GM19328 (cell line): ENCODE measurements around the gene MPPED2.

Experiments
- ATAC-seq: cut with Tn5 transposase; IDR thresholded peaks from one replicate; pipeline ENCODE4 v1.9.1; 2021; ENCODE audit warnings: mild to moderate bottlenecking, moderate library complexity; ENCODE audit not compliant: unreplicated experiment

Gene MPPED2, protein sequence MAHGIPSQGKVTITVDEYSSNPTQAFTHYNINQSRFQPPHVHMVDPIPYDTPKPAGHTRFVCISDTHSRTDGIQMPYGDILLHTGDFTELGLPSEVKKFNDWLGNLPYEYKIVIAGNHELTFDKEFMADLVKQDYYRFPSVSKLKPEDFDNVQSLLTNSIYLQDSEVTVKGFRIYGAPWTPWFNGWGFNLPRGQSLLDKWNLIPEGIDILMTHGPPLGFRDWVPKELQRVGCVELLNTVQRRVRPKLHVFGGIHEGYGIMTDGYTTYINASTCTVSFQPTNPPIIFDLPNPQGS

DNA sequence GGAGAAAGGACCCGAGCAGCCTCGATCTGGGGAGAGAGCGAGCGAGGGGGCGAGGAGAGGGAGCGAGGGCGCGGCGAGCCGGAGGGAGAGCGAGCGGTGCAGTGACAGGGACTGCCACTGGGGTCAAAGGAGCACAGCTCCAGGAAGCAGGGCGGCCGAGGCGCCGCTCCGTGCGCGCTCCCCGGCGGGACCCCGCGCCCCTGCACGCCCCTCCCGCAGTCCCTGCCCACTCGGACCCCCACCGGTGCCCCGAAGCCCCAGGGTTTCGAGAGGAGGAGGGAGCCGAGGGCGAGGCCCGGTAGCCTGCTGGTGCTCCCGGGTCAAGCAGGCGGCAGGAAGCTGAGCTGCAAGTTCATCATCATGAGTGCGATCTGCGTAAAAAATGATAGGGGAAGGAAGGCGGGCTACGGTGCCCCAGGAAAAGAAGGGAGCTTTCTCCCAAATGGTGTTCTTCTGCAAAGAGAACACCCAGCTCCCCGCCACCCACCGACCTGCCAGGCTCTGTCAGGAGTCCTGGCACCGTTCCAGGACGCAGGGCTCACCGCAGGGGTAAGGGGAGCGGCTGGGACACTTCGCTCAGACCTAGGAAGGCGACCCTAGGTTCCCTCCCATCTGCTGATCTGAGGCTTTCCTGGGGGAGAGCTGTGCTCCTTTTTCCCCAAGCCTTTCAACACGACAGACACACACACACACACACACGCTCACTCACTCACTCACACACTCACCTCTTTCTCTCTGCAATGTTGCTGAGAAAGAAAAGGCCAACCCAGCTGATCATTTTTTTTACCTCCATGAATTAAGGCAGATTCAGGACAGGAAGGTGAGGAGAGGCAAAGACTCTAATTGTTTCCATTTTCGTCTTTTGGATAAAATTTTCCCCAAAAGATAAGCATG lies at the start of gene MPPED2:
MPPED2 (minus strand) TSS at position 103 of the 894 bp plus-strand sequence. CDS start 5,980 bp downstream, outside the sequence.
- peak; percentile 88 for ATAC-seq

DNA sequence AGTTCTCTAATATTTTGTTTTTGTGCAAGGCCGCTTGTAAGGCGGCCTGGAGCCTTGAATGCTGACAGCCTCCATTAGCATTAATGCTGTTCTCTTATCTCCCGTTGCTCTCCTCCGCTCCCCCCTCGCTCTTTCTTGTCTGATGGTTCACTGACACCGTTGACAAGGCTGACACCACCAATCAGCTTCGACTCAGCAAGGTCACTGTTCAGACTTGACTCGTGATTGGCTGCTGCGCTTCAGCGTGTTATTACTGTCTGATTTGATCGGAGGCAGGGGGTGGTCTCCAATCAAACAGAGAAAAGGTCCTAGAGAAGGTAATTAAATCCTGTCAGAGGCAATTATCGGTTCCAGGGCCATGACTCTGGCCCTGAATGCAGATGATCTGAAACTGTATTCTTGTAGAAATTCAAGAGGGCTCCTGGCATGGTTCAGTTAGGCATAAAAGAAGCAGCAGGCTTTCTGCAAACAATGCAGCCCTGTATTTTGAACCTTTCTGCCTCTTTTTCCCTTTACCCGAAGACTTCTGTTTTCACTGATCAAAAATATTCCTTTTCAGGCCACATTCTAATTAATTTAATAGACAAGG lies 49.3 kb upstream of the MPPED2 start:
- ATAC-seq = no peak

DNA sequence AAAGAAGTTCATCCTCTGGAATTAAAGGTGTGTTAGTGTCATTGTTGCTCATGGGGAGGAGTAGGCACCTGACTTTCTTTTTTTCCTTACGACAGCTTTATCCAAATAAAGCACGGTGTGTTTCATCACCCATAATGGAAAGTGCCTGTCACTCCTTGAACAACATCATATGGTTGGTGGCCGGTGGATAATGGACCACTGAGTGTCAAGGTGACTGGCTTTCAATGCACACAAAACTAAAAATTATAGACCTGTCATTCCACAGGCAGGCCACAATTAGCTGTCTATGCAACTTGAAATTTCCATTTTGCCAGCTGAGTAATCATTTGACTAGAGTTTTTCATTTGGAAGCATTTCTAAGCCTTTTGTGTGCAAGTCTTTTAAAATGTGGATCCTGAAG lies 45.0 kb upstream of the MPPED2 start:
- ATAC-seq = no peak

DNA sequence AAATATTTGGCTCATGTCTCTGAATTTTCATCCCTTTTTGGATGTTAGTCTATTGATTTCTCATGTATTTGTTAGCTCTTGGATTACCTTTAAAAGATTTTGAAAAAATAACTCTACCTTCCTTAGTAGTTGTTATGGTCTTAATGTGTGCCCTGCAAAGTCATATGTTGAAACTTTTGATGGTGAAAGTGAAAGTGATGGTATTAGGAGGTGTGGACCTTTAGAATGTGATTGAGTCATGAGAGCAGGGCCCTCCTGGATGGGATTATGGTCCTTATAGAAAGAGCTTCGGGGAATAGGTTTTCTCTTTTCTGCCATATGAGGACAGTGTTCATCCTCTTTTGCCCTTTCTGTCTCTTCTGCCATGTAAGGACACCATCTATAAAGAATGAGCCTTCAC lies 33.6 kb upstream of the MPPED2 start:
- no peak for ATAC-seq

DNA sequence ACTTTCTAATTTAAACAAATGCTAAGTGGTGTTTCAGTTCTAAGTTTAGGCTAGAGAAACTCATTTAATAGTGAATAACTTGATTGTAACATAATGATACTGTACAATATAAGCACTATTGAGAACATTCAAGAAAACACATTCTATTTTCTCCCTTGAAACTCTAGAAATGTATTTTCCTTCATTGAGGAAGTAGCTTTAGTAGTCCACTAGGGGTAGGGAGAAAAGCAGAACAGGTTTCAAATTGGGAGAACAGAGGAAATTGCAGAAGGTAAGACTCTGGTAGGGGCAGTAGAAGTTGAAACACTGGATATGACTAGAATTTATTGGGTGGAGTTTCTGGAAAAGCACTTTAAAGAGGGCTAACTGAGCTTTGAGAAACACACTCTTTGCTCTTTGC lies 31.6 kb upstream of the MPPED2 start:
- ATAC-seq = no peak

DNA sequence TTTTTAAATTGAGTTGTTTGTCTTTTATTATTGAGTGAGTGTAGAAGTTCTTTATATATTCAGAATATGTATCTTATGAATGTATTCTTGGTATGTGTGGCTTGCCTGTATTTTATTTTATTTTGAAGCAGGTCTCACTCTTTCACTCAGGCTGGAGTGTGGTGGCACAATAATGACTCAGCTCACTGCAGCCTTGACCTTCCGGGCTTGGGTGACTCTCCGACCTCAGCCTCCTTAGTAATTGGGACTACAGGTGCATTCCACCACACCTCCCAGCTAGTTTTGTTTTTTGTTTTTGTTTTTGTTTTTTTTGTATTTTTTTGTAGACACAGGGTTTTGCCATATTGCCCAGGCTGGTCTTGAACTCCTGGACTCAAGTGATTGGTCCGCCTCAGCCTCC lies 24.5 kb upstream of the MPPED2 start:
- no peak for ATAC-seq

DNA sequence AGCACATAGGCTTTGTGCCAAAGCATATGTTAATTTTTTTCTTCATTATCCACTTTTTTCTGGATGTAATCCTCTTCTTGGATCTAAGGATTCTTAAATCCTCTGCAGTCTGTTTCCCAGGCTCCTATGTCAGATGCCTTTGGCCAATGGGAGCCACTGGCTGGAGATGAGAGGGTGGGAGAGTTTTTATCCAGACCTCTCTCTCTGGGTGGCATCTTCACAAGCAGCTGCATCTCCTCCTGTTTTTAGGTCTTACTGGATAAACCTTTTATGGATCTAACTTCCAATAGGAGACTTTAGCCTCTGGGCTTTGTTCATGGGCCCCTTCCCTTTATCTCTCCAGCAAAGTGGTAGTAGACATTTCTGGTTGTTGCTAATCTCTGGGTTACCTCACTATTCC lies 22.4 kb upstream of the MPPED2 start:
- ATAC-seq = no peak

DNA sequence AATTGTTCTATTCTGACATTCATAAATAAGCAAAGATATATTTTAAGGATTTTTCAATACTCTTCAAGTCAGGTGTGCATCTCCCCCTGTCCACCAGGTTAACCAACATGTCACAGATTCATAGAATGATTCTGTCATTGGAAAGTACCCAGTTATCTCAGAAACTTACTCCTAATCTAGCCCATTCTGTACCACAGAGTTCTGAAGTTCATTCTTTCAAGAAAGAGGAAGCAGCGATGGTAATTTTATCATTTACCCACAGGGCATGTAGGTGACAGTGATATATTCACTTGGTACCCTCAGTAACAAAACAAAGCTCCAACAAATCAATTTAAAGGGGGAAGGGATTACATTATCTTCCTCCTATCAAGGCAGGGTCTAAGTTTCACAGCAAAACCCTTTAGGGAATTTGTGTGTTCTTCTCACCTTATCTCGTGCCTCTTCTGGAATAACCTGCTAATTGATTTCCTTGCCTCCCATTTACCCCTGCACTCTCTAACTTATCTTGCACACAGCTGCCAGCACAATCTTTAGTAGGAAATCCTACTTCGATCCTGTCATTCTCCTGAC lies 19.0 kb upstream of the MPPED2 start:
- ATAC-seq = no peak

DNA sequence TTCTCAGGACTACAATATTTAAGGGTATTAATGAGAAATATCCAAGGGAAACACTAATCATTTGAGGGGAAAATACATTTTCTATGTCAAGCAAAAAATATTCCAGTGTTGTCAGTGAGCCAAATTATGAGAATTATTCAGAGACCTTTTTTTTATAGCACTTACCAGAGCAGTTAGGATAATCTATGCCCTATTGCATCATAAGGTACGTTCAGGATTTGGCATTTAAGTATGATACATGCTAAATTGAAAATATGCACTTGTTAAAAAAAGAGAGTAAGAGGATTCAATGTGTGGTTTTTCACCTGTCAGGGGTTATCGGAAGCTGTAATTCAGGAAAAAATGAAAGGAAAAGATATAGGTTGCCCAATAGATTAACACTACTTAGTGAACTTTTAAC lies 17.2 kb upstream of the MPPED2 start:
- ATAC-seq = no peak

DNA sequence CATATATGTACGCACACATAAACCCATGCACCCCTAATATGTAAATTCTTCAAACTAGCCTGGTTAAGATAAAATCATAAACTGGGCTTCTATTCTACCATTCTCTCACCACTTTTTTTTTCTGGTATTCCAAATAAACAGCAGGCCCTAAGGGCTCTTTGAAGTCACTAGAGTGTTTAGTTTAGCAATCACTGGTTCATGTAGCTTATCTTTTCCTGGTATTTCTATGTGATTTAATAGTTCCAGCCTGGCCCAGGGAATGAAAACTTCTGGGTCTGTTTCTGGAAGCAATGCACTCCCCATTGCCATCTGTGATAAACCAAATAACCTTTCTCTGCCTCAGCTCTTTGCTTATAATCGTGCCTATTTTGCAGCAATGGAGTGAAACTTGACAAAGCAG lies 10.7 kb upstream of the MPPED2 start:
- no peak for ATAC-seq

DNA sequence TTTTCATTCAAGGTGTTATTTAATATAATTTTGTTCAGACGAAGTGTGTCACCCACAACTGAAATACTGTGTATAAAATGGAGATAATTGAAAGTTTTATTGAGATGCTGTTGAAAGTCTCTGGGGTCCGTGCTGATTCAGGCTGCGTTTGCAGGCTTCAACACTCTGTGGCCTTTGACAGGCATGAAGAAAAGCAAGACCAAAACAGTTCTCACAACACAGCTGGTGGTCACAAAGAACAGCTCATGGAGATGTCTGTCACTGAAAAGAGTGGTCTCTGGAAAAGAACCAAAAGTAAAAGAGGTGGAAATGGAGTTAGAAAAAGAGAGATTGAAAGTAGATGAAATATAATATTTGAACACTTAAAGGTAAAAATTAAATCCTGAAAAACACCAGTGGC lies 9.8 kb upstream of the MPPED2 start:
- no peak for ATAC-seq

DNA sequence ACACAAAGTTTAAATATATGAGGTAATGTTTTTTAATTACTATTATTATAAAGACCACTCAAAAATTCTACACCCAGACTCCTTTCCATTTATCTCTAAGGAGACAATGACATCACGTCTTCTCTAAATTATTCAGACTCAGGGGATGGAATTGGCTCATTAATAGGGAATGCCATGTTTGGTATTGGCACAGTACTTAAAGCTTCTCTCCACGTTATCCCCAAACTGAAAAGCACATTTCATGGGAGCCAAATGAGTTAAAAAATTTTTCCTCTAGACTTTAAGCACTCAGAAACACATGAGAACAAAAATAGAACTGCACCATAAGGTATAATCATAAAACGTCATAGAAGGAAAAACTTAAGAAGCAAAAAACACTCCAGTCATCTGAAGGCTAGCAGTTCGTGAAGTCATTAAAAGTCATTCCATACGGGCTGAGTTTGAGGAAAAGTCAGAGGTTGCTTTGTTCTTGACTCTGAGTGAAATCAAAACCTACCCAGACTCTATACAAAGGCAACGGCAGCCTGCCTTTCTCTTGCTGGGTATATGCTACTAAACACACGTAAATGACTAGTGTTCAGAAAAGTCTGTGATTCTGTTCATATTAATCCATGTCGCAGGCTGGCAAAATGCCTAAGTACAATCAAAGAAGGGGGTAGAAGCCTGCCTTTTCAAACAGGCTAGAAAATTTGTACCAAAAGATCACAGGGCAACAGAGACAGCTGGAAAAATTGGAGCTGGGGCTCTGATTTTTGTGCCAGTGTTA lies 8.7 kb upstream of the MPPED2 start:
- ATAC-seq = no peak

DNA sequence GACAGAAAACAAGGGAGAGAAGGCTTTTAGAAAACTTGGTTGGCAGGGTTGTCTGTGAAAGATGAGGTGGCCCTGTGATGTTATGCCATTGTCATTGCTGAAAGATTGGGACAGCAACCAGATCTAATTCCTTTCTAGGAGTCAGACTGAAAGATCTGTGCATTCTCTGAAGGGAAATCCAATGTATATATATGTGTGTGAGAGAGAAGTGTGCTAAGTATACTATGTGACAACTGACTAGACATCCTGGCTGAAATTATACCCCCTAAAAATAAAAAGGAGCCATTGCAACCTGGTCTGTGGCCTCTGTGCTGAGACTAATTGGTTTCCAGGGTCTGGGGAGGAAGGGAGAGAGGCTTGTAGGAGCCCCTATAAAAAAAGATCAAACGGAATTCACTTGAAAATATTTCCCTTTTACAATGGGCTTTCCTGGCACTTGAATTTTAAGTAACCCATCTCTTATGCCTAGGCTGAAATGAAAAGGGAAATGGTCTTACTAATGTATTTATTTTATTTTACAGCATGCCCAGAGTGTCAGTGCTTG lies 1.2 kb upstream of the MPPED2 start:
- no peak for ATAC-seq

DNA sequence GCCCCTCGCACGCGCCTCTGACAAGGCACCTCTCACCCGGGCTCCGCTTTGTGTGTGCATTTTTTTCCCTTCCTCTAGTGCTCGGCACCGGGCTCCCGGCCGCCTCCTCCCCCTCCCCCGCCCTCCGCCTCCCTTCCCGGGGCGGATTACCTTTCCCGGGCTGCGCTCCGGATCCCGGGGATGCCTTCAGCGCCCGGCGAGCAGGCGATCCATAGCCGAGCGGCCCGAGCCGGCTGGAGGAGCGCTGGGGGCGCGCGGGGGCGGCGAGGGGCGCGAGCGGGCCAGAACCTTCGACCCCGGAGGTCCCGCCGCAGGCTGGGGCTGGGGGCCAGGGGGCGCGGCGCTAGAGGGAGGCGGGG lies 282 bp downstream of the MPPED2 start:
- no peak for ATAC-seq

DNA sequence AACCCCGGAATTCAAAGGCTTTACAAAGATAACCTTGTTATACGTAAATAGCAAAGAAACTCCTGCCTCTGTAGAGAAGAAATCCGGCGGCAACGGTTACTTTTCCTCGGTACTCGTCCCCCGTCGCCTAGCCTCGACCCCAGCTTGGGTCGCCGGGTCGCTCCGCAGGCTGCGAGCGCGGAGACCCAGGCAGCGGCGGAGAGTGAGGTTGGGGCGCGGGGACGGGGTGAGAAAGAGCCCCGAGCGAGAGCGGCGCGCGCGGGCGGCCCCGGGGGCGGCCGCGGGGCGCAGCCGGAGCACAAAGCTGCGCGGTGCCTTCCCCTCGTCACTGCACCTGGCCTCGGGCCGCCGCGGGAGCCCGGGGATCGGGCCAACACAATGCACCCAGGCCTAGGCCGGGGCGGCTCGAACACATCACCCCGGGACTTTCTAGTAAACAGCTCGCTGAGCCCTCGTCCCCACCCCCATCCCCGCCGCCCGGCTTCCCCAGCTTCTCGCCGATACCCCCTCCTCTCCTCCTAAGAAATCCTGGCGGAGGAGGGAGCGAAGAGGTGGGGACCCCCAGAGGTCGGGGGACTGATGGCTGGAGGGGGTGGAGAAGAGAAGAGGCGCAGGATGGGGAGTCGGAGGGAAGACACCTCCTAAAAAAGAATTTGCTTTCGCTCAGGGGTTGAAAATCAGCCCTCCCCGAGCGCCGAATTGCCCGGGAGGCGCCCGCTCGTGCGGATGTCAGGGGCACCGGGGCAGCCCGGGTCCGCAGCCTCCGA lies 845 bp downstream of the MPPED2 start:
- no peak for ATAC-seq

DNA sequence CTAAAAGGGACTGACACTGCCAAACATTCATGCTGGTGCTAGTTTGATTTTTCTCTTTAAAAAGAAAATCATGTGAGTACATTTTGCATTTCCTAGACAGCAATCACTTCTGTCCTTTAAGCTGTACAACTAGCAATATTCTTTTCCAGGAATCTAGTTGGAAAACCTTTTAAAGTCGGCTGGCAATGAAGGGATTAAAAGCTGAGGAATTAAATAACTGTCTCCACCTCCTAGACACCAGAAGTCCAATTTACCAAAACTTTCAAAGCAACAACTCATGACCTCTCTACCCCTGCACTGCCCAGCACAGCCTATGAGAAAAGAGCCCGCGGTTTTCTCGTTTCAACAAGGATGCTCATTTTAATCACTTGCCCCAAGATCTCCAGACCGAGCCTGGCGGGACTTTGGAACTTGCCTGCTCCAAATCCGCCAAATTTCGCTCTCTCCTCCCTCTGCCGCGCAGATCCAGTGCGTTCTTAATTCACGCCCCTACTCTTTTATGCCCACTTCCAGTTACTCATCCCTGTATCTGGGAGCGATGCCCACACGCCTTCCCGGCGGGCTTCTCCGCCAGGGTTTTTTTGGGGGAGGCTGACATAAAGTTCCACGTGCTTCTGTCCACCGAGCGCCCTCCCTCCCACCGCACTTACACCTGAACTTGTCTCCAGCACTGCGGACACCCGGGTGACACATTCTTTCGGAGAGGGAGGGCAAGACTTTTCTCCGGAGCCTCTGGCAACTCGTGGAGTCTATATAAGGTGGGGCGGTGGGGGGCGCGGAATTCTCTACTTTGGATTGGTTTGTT lies 2.5 kb downstream of the MPPED2 start:
- ATAC-seq = no peak

DNA sequence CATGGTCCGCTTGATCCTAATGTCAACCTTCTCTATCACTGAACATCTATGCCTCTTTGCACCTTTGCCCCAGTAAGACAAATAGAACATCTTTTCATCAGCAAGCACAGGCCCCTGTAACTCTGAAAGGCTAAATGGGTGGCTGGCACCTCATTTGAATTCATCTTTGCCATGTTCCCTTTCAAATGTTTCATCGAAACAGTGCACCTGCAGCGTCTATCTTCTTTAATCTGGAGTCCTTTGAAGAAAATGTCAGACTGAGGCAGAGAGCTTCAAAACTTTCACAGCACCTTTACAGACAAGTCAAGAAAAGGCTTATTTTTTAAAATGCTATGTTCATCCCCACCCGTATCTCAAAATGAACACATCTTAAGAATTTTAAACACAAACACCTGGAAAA lies 3.4 kb downstream of the MPPED2 start:
- no peak for ATAC-seq

DNA sequence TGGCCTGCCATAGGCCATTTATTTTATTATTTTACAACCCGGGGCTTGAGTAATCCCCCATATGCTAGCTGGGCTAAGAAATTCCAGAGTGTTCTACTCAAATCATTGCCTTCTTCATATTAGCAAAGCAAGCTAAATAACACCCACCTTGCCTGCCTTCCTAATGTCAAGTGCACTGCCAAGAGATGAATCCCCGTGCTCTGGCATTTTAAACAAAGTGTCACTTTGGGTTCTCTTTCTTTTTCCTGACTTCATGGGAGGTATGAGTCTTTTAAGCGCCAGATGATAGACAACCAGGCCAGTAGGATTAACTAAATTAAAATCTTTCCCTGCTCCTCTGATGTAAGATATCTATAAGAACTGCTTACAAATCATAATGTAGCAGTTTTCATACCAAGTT lies 4.5 kb downstream of the MPPED2 start:
- no peak for ATAC-seq

DNA sequence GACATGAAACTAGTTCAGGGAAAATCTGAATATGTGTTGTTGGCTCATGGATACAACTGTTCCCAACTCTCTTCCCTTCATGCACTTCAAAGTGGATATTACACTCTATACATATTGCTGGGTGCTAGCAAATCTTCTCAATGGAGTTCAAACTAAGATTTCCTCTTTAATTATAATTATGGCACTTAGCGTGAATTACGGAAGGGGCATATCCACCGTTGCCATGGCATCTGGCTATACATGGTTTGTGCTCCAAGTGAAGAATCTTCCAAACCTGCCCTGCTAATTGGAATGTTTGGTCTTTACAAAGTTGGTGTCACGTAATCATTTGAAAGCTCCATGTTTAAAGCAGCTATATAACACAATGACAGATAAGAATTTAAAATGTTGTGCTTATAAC lies 5.6 kb downstream of the MPPED2 start:
- ATAC-seq = no peak
